Neural progenitor cell (in vitro differentiated cells): Measurements from ENCODE around the gene FGF23. TPM values are rescaled to one million over a fixed set of nuclear protein-coding genes. Genes with fewer than 3 reads are reported as not detected.
"Not testable (repeated sequence)": the region's sequence is repeated elsewhere in the genome, so short reads cannot be mapped to it uniquely, and the experiment has no call there.

Experiments used
- DNase-seq: peaks from one replicate; pipeline ENCODE4 v3.0.0-alpha.2; 2016; ENCODE audit warnings: low spot score
- H2AFZ ChIP-seq: fragments of 200-600 bp; sonication (generic); replicated peaks from 2 replicates; pipeline ENCODE4 v1.6.1; 2016; ENCODE audit warnings: antibody characterized with exemption
- H3F3A ChIP-seq: fragments of 200-600 bp; sonication (generic); 2 replicates; pipeline ENCODE4 v1.6.1; 2016; ENCODE audit warnings: antibody characterized with exemption, low read depth
- H3K27ac ChIP-seq: fragments of 200-600 bp; sonication (generic); 2 replicates; pipeline ENCODE4 v1.5.1; 2016; ENCODE audit warnings: mild to moderate bottlenecking
- H3K27me3 ChIP-seq: fragments of 200-600 bp; sonication (generic); 2 replicates; pipeline ENCODE4 v1.6.1; 2016; ENCODE audit warnings: mild to moderate bottlenecking, moderate library complexity
- H3K36me3 ChIP-seq: fragments of 200-600 bp; sonication (generic); 2 replicates; pipeline ENCODE4 v1.5.1; 2016
- H3K4me1 ChIP-seq: fragments of 200-600 bp; sonication (generic); 2 replicates; pipeline ENCODE4 v1.6.1; 2016; ENCODE audit warnings: mixed run types
- H3K4me2 ChIP-seq: fragments of 200-600 bp; sonication (generic); 2 replicates; pipeline ENCODE4 v1.6.1; 2016
- H3K4me3 ChIP-seq: fragments of 200-600 bp; sonication (generic); 2 replicates; pipeline ENCODE4 v1.5.1; 2016
- H3K79me2 ChIP-seq: fragments of 200-600 bp; sonication (generic); 2 replicates; pipeline ENCODE4 v1.6.1; 2016; ENCODE audit warnings: low read depth
- H3K9ac ChIP-seq: fragments of 200-600 bp; sonication (generic); 2 replicates; pipeline ENCODE4 v1.6.1; 2016
- H3K9me3 ChIP-seq: fragments of 200-600 bp; sonication (generic); 2 replicates; pipeline ENCODE4 v1.5.1; 2016; ENCODE audit warnings: low read depth
- H4K20me1 ChIP-seq: fragments of 200-600 bp; sonication (generic); 2 replicates; pipeline ENCODE4 v1.6.1; 2016; ENCODE audit warnings: low read depth
- H3K27ac Mint-ChIP-seq: 3 replicates; pipeline ENCODE4 v1.8.0; 2021; ENCODE audit warnings: mixed read lengths
- H3K27me3 Mint-ChIP-seq: 2 replicates; pipeline ENCODE4 v1.8.0; 2022; ENCODE audit warnings: low read depth, mild to moderate bottlenecking, inconsistent platforms, moderate library complexity, mixed read lengths; ENCODE audit not compliant: insufficient read depth
- H3K36me3 Mint-ChIP-seq: 3 replicates; pipeline ENCODE4 v1.8.0; 2021; ENCODE audit warnings: mixed read lengths
- H3K4me1 Mint-ChIP-seq: 3 replicates; pipeline ENCODE4 v1.8.0; 2021; ENCODE audit warnings: mixed read lengths
- H3K4me3 Mint-ChIP-seq: 3 replicates; pipeline ENCODE4 v1.8.0; 2021; ENCODE audit warnings: mild to moderate bottlenecking, moderate library complexity, mixed read lengths
- H3K9me3 Mint-ChIP-seq: 3 replicates; pipeline ENCODE4 v1.8.0; 2020; ENCODE audit warnings: mixed read lengths
- EZH2 ChIP-seq: fragments of 200-600 bp; sonication (generic); IDR thresholded peaks from 2 replicates; pipeline ENCODE4 v1.6.1; 2017; ENCODE audit warnings: antibody characterized with exemption, mild to moderate bottlenecking, moderate library complexity
- EZH2phosphoT487 ChIP-seq: fragments of 200-600 bp; sonication (generic); IDR thresholded peaks from 2 replicates; pipeline ENCODE4 v1.6.1; 2017; ENCODE audit warnings: antibody characterized with exemption
- total RNA-seq: library from RNA; depleted of rRNA; stranded (reverse); fragments of >200 nt; gene quantifications from 2 replicates; pipeline ENCODE4 v1.2.3, GENCODE V29; 2015; ENCODE audit warnings: low replicate concordance
- TF ChIP-seq, protein P1 (sequence below): fragments of 200-600 bp; sonication (generic); IDR thresholded peaks from 2 replicates; pipeline ENCODE4 v1.5.1; 2017; ENCODE audit warnings: antibody characterized with exemption, mild to moderate bottlenecking

Gene FGF23
- total RNA-seq, 1 donor from 2014 or later, result 0.58 TPM

DNA sequence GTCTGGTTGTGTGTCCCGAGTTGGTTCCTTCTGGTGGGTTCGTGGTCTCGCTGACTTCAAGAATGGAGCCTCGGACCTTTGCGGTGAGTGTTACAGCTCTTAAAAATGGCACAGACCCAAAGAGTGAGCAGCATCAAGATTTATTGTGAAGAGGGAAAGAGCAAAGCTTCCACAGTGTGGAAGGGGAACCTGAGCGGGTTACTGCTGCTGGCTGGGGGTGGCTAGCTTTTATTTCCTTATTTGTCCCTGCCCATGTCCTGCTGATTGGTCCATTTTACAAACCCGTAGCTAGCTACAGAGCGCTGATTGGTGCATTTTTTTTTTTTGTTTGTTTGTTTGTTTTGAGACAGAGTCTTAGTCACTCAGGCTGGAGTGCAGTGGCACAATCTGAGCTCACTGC lies 36.8 kb upstream of the FGF23 start:
- Histone ChIP-seq H3K4me3 (no peak overlapping the region), H3K4me1 (peaks cover 20% of the 10 kb centered on the region), H4K20me1 (no peaks in the 10 kb centered on the region), H3K27me3 (no peaks in the 10 kb centered on the region), H3K27ac (no peak overlapping the region), H3K79me2 (no peaks in the 10 kb centered on the region), H3K9ac (no peak overlapping the region), H3K4me2 (no peak overlapping the region), H3F3A (peaks cover 10% of the 10 kb centered on the region), H2AFZ (no peak overlapping the region), H3K9me3 (no peaks in the 10 kb centered on the region), H3K36me3 (no peaks in the 10 kb centered on the region)
- Mint-ChIP-seq H3K4me3 (no peak overlapping the region), H3K4me1 (peaks cover 19% of the 10 kb centered on the region), H3K27me3 (peaks cover 6% of the 10 kb centered on the region), H3K27ac (no peak overlapping the region), H3K36me3 (no peaks in the 10 kb centered on the region), H3K9me3 (no peaks in the 10 kb centered on the region)
- TF ChIP-seq EZH2, result no peak
- TF ChIP-seq, protein P1, sequence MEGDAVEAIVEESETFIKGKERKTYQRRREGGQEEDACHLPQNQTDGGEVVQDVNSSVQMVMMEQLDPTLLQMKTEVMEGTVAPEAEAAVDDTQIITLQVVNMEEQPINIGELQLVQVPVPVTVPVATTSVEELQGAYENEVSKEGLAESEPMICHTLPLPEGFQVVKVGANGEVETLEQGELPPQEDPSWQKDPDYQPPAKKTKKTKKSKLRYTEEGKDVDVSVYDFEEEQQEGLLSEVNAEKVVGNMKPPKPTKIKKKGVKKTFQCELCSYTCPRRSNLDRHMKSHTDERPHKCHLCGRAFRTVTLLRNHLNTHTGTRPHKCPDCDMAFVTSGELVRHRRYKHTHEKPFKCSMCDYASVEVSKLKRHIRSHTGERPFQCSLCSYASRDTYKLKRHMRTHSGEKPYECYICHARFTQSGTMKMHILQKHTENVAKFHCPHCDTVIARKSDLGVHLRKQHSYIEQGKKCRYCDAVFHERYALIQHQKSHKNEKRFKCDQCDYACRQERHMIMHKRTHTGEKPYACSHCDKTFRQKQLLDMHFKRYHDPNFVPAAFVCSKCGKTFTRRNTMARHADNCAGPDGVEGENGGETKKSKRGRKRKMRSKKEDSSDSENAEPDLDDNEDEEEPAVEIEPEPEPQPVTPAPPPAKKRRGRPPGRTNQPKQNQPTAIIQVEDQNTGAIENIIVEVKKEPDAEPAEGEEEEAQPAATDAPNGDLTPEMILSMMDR, result no peak
- no peak for TF ChIP-seq EZH2phosphoT487
- DNase-seq, result no peak

DNA sequence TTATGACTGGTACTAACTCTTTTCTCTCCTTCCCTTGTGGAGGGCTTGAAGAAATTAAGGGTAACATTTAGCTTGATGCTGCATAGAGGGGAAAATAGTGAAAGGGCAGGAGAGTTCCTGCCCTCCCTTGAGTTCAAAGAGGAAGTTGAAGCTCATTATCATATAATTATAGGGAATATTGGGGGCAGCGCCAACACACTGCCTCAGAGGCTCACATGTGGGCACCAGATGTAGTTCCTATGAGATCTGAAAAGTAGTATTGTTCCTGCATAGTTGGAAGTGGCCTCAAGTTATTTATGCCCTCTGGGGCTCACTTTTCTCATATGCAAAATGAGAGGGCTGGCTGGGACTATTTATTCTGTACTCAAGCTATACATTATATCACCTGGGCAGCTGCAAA lies 33.0 kb upstream of the FGF23 start:
- peaks cover 6% of the 10 kb centered on the region for H3F3A ChIP-seq

DNA sequence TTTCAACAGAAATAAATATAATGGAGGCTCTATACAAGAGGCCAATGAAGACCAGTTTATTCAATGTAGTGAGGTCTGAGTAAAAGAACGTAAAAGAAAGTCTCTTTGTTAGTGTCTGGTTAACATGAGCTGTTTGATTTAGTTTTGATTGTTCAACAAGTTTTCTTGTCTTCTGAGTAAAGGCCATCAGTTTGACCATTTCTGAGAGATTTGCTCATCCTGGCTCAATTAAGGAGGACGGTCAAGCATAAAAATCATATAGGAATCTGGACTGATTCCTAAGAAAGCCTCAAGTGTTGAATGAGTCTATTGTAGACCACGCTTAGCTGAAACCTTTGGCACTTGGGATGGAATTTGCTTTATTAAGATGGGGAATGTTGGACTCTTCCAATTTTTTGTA lies 32.5 kb upstream of the FGF23 start:
- H3K27ac Mint-ChIP-seq, result no peak overlapping the region
- H3K9me3 ChIP-seq, result no peaks in the 10 kb centered on the region
- TF ChIP-seq EZH2, result no peak
- TF ChIP-seq, protein P1, result no peak
- TF ChIP-seq EZH2phosphoT487, result no peak
- H3K9me3 Mint-ChIP-seq, result no peaks in the 10 kb centered on the region
- H3F3A ChIP-seq, result peaks cover 3% of the 10 kb centered on the region
- no peaks in the 10 kb centered on the region for H3K27me3 ChIP-seq
- no peak overlapping the region for H2AFZ ChIP-seq
- H3K4me1 ChIP-seq, result peaks cover 8% of the 10 kb centered on the region
- H3K36me3 ChIP-seq, result no peaks in the 10 kb centered on the region
- no peaks in the 10 kb centered on the region for H4K20me1 ChIP-seq
- H3K27me3 Mint-ChIP-seq, result peaks cover 3% of the 10 kb centered on the region
- no peak overlapping the region for H3K27ac ChIP-seq
- H3K4me1 Mint-ChIP-seq, result peaks cover 5% of the 10 kb centered on the region
- no peak overlapping the region for H3K4me3 Mint-ChIP-seq
- H3K36me3 Mint-ChIP-seq, result no peaks in the 10 kb centered on the region
- no peak for DNase-seq
- H3K4me3 ChIP-seq, result no peak overlapping the region
- H3K9ac ChIP-seq, result no peak overlapping the region
- H3K4me2 ChIP-seq, result no peak overlapping the region
- H3K79me2 ChIP-seq, result no peaks in the 10 kb centered on the region

More for the DNA sequence above, 33.0 kb upstream of the FGF23 start:
- Histone ChIP-seq H2AFZ (no peak overlapping the region), H4K20me1 (no peaks in the 10 kb centered on the region), H3K79me2 (no peaks in the 10 kb centered on the region), H3K9me3 (no peaks in the 10 kb centered on the region), H3K4me2 (no peak overlapping the region), H3K4me1 (peaks cover 12% of the 10 kb centered on the region), H3K9ac (no peak overlapping the region), H3K36me3 (no peaks in the 10 kb centered on the region), H3K27ac (no peak overlapping the region), H3K4me3 (no peak overlapping the region), H3K27me3 (no peaks in the 10 kb centered on the region)
- no peak for DNase-seq
- Mint-ChIP-seq H3K4me3 (no peak overlapping the region), H3K27me3 (peaks cover 3% of the 10 kb centered on the region), H3K36me3 (no peaks in the 10 kb centered on the region), H3K27ac (no peak overlapping the region), H3K9me3 (no peaks in the 10 kb centered on the region), H3K4me1 (peaks cover 10% of the 10 kb centered on the region)
- no peak for TF ChIP-seq EZH2
- TF ChIP-seq, protein P1, result no peak
- TF ChIP-seq EZH2phosphoT487, result no peak

DNA sequence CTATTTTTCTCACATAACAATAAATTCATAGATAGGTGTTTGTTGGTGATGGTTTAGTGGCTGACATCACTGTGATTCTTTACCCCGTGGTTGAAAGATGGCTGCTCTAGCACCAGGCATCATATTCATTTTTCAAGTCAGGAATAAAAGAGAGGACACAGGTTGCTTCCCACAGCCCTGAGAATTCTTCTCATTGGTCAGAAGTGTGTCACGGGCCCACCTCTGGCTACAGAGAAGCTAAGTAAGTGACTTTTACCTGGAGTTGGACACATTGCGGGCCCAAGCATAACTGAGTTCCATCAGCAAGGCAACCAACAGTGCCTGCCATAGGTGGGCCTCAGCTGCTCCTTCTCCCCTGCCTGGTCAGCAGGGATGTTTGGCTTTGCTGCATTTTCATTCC lies 27.6 kb upstream of the FGF23 start:
- H3K4me1 Mint-ChIP-seq, result no peaks in the 10 kb centered on the region
- TF ChIP-seq EZH2 (no peak), EZH2phosphoT487 (no peak)
- TF ChIP-seq, protein P1, result no peak
- DNase-seq, result no peak

DNA sequence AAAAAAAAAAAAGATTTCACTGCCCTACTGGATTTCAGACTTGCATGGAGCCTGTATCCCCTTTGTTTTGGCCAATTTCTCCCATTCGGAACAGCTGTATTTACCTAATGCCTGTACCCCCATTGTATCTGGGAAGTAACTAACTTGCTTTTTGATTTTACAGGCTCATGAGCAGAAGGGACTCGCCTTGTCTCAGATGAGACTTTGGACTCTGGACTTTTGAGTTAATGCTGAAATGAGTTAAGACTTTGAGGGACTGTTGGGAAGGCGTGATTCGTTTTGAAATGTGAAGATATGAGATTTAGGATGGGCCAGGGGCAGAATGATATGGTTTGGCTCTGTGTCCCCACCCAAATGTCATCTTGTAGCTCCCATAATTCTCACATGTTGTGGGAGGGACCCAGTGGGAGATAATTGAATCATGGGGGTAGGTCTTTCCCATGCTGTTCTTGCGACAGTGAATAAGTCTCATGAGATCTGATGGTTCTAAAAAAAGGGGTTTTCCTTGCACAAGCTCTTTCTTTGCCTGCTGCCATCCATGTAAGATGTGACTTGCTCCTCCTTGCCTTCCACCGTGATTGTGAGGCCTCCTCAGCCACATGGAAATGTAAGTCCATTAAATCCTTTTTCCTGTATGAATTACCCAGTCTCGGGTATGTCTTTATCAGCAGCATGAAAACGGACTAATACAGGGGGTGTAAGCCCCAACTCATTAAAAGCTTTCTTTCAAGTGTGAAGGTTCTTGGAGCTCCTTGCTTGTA lies 25.5 kb upstream of the FGF23 start:
- not testable (repeated sequence) for H3K27ac ChIP-seq, H3K4me3 Mint-ChIP-seq, H3K9me3 ChIP-seq, H3K27ac Mint-ChIP-seq, H3K4me1 Mint-ChIP-seq, H3K36me3 ChIP-seq, H3K36me3 Mint-ChIP-seq, H3K27me3 ChIP-seq, H3K79me2 ChIP-seq, H3K27me3 Mint-ChIP-seq, DNase-seq, H2AFZ ChIP-seq, H3F3A ChIP-seq, H3K4me2 ChIP-seq, H3K4me1 ChIP-seq, H3K9ac ChIP-seq, H3K4me3 ChIP-seq, H3K9me3 Mint-ChIP-seq, H4K20me1 ChIP-seq

More for the DNA sequence above, 27.6 kb upstream of the FGF23 start:
- Histone ChIP-seq H3K9me3 (no peaks in the 10 kb centered on the region), H3K4me1 (no peaks in the 10 kb centered on the region), H3K27me3 (no peaks in the 10 kb centered on the region), H3K27ac (no peak overlapping the region), H3K4me3 (no peak overlapping the region), H3K4me2 (no peak overlapping the region), H3F3A (no peaks in the 10 kb centered on the region), H3K79me2 (no peaks in the 10 kb centered on the region), H3K36me3 (no peaks in the 10 kb centered on the region), H3K9ac (no peak overlapping the region), H2AFZ (no peak overlapping the region), H4K20me1 (no peaks in the 10 kb centered on the region)
- H3K4me3 Mint-ChIP-seq, result no peak overlapping the region
- peaks cover 6% of the 10 kb centered on the region for H3K27me3 Mint-ChIP-seq
- no peak overlapping the region for H3K27ac Mint-ChIP-seq
- H3K9me3 Mint-ChIP-seq, result peaks cover 10% of the 10 kb centered on the region
- no peaks in the 10 kb centered on the region for H3K36me3 Mint-ChIP-seq
